HG03064 (cell line): ENCODE results near the gene ZBTB5.
A peak's percentile ranks its signal among the peaks of the same experiment; 100 is the strongest.
"Not testable (repeated sequence)": the region's sequence is repeated elsewhere in the genome, so short reads cannot be mapped to it uniquely, and the experiment has no call there.

Experiments
- ATAC-seq: cut with Tn5 transposase; IDR thresholded peaks from one replicate; pipeline ENCODE4 v1.9.1; 2021; ENCODE audit warnings: low read depth; ENCODE audit not compliant: unreplicated experiment

Gene ZBTB5, protein sequence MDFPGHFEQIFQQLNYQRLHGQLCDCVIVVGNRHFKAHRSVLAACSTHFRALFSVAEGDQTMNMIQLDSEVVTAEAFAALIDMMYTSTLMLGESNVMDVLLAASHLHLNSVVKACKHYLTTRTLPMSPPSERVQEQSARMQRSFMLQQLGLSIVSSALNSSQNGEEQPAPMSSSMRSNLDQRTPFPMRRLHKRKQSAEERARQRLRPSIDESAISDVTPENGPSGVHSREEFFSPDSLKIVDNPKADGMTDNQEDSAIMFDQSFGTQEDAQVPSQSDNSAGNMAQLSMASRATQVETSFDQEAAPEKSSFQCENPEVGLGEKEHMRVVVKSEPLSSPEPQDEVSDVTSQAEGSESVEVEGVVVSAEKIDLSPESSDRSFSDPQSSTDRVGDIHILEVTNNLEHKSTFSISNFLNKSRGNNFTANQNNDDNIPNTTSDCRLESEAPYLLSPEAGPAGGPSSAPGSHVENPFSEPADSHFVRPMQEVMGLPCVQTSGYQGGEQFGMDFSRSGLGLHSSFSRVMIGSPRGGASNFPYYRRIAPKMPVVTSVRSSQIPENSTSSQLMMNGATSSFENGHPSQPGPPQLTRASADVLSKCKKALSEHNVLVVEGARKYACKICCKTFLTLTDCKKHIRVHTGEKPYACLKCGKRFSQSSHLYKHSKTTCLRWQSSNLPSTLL

DNA sequence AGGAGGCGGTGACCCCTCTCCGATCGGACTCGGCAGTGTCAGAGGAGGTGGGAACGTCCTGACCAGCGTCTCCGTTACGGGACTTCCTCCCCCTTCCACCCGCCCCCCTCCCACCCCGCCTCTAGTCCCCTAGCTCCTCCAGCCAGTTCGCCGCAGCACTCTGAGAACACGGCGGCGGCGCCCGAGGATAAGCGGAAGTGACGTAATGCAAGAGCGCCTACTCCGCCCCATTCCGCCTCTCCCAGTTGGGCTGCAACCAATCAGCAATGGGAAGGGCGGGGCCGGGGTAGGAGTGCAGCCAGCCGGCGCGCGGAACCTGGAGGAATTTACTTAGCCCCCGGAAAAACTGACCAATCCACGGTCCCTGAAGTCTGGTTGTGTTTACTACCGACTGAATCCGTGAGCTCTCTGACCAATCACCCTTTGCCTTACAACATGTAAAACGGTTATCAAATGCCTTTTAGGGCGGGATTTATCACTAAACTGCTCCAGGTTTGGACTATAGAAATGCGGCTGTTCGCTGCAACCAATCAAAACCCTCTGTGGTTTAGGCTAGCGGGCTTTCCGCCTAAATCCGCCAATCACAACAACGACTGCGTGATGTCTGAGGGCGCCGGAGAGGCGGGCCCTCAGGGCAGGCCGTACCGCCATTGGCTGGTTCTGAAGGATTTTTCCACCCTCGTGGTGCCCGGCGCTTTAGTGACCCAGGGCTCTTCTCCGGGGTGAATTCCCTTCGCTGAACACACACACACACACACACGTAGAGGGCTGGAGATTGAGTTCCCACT lies at the start of gene ZBTB5:
Gene ZBTB5, minus strand, starts transcription at position 202 of the 788 bp plus-strand sequence. CDS start 22,899 bp downstream, outside the sequence.
- peak; percentile 76 for ATAC-seq

DNA sequence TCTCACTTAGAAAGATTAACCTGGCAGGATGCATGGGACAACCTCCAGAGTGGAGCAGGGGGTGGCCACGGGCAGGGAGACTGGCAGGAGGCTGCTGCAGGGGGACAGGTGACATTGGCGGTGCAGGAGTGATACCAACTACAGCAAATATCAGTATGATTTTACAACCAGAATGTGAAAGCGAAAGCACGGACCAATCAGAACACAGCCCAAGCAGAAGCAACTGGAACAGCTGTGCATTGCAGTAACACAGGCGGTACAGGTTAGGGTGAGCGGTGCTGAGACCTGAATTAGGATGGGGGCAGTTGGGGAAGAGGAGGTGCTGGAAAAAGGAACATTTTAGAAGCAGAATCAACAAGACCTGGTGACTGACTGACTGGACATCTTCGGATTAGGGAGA lies 49.7 kb upstream of the ZBTB5 start:
- ATAC-seq = no peak

DNA sequence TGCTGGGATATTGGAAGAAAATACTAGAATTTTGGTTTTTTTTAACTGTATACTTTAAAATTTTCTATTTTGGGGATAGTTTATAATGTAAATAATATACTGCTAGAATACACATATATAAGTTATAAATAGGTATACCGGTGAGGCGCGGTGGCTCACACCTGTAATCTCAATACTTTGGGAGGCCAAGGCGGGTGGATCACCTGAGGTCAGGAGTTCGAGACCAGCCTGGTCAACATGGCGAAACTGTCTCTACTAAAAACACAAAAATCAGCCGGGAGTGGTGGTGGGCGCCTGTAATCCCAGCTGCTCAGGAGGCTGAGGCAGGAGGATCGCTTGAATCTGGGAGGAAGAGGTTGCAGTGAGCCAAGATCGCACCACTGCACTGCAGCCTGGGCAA lies 49.2 kb upstream of the ZBTB5 start:
- ATAC-seq = not testable (repeated sequence)

DNA sequence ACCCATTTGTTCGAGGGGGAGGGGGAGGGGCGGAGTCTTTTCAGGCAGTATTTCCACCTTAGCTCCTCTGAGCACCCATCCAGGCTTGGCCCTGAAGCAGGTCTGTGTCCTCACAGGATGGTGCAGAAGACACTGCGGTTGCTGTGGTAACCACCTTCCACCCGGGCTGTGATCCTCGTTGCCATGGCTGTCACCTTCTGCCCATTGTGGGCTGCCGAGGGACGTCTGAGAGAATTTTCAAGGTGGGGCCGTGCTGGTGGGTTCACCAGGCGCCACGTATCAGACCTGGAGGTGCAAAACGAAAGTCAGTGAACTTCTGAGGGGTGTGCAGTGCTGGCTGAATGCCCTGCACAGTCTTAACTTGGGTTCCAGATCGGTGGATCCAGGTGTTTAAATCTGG lies 47.2 kb upstream of the ZBTB5 start:
- no peak for ATAC-seq

DNA sequence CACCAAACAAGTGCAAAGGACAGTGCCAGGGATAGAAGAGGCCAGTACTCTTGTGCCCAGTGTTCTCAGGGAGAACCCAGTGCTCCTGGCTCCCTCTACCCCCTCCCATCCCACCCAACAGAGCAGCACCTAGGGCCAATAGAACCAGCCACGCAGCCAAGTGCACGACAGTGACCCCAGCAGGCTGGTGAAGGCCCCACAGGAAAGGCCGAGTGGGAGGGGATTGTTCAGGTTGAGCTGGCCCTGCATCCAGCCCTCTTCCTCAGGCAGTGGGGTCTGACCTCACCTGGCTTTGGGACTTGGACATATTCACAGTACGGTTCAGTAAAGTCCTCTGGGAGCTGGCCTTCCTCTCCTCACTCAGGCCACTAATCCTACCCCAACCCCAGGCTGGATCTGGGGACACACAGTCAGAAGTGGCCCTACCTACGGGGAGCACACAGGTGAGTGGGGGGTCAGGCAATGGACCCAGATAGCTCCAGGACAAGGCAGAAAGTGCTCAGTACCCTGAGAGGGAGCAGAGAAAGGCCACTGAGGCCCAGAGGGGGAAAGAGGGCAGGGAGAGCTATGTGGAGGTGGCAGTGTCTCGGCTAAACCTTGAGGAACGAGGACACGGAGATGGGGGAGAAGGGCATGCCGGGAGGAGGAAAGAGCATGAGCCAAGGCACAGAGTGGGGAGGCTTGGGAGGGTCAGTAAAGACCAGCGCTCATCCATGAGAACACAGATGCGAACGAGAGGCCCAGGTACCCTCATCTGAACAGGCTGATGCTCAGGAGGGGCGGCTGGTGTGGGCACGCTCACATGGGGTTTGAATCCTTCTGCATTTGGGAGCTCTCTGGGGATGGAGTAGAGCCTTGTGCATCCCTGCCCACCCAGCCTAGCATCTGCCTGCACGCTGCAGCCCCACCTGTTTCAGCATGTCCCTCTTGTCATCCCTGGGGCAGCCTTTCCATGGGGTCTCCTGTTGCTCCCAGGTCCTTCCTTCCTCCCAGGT lies 46.1 kb upstream of the ZBTB5 start:
- no peak for ATAC-seq

DNA sequence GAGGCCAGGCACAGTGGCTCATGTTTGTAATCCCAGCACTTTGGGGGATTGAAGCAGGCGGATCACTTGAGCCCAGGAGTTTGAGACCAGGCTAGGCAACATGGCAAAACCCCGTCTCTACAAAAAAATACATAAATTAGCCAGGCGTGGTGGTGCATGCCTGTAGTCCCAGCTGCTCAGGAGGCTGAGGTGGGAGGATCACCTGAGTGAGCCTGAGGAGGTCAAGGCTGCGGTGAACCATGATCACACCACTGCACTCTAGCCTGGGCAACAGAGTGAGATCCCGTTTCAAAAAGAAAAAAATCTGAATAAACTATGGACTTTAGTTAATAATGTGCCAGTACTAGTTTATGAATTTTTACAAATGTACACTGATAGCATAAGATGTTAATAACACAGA lies 44.8 kb upstream of the ZBTB5 start:
- ATAC-seq = not testable (repeated sequence)

DNA sequence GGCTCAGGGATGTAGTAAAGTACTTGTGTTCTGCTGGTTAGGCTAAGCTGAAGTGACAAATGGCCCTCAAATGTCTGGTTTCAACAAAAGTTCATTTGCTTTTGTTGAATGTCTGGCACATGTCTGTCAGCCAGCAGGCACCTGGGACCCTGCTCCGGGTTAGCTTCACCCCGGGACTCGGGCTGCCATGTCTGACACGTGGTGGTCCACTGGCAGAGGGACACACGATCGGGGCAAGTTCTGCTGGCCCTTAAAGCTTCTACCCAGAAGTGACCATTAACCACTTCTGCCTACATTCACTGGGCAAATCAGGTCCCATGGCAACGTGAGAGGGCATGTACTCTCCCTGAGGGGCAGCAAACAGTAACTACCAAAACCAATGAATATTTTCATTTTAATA lies 44.3 kb upstream of the ZBTB5 start:
- no peak for ATAC-seq

DNA sequence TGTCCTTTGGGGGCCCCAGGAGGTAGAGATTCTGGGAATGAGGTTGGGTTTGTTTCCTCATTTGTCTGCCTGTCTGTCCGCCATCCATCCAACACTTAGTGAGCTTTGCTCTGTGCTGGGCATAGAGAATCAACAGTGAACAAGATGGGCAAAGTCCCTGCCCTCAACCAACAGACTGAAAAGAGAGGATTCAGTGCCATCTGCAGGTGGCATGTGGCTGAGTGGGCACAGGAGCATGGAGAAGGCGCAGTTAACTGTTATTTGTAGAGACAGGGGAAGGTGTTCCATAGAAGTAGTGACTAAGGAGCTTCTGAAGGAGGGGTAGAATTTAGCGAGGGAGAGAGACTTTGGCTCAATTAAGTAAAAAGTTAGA lies 43.6 kb upstream of the ZBTB5 start:
- no peak for ATAC-seq

DNA sequence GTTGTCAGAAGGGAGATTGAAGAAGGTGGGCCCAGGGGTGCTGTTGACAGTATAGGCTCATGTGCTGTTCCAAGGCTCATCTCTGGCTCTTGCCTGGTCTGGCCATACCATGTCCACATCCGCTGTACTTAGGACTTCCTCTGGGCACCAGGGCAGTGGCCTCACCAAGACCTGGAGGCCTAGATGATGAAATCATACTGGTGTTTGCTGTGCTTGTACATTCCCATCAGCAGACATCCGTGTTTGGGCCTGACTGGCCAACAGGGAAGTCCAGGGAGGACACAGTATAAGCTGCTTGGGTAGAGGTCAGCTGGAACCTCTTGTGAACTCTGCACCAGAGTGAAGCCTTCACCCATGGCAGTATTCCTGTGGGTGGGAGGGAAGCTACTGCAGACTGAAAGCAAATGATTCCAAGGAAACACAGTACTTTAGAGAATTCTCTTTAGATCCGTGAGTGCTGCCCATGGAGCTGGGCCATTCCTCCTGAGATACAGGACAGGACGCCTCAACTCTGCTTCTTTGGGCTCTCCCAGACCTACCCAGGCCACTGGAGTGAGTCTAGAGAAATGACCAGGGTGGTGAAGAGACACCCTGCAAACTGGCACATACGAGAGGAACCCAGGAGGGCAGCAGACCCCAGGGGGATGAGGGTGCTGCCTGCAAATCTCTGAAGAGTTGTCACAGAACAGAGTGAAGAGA lies 43.0 kb upstream of the ZBTB5 start:
- no peak for ATAC-seq

DNA sequence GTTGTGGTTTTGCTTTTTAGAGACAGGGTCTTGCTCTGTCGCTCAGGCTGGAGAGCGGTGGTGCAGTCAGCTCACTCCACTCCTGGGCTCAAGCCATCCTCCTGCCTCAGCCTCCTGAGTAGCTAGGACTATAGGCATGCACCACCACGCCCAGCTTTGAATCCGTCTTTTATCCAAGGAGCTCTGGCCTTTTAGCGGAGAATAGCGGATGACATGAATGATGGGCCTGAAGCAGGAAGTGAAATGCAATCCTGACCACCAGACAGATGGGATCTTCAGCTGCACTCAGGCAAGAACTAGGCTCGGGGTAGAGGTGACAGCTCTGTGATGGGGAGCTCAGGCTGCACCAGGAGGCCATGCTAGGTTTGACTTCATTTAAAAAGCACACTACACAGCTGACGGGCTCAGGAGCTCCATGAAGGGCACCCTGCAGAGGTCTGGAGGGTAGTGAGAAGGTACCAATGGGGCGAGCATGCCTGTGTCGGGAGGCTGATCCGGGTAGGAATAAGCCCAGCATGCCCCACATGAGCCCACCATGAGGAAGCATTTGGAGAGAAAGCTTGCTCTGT lies 42.4 kb upstream of the ZBTB5 start:
- ATAC-seq = no peak

DNA sequence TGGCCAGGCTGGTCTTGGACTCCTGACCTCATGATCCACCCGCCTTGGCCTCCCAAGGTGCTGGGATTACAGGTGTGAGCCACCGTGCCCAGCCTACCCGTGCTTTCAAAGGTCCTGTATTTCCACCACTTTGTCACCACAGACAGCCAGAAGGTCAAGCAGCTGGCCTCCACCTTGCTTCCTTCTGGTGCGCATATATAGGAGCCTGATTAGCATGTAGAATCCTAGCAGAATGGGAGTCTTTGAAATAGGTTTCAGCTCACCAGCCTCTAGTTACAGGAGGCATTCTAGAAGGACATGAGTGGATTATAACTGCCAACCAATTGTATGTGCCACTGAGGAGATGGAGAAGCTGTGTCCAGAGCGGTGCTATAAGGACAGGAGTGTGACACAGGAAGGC lies 39.4 kb upstream of the ZBTB5 start:
- ATAC-seq = no peak

DNA sequence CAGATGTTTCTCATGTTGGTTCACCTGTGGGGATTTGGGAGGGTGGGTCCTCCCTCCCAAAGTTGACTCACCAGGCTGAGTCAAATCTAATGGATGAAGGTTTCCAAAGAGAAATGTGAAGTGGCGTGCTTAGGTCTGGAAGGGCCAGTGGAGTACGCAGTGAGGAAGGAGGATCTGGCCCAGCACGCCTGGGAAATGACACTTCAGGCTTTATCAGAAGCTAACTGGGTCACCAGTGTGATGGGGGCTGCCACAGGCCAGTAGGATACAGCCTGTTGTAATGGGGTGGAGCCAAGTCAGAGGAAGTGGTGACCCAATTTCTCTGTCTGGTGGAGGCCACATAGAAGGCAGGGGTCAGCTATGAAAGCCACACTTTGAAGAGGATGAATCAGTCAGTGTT lies 38.5 kb upstream of the ZBTB5 start:
- no peak for ATAC-seq

DNA sequence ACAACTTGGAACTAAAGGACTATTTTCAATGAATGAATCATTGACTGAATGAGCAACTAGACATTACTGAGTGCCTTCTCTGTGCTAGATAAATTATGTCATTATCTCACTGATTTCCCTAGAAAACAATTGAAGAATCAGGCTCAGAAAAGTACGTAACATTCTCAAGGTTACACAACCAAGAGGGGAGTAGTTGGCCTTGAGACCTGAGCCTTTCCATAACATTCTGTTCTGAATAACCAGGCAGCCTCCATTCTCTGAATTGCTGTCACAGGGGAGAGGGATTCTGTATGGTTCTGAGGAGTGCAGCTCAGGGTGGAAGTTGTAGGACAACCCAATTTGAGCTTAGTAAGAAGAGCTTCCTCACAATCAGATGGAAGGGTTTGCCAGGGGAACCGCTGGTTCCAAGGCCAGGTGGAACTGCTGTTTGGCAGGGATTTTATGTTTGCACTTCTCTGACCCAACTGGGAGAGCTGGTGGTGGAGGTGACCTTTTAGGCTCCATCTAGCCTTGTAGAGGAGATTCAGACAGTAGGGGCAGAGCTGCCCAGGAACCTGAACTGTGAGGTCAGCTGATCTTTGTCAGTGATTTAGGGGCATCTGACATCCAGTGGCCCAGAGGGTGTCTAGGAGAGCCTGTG lies 36.8 kb upstream of the ZBTB5 start:
- ATAC-seq = no peak

DNA sequence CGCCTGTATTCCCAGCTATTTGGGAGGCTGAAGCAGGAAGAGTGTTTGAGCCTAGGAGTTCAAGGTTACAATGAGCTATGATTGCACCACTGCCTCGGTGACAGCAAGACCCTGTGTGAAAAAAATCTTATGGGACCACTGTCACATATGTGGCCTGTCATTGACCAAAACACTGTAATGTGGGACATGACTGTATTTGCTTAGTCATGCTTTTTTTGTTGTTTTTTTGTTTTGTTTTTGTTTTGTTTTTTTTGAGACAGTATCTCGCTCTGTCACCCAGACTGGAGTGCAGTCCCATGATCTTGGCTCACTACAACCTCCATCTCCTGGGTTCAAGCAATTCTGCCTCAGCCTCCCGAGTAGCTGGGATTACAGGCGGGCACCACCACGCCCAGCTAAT lies 34.0 kb upstream of the ZBTB5 start:
- ATAC-seq = no peak

DNA sequence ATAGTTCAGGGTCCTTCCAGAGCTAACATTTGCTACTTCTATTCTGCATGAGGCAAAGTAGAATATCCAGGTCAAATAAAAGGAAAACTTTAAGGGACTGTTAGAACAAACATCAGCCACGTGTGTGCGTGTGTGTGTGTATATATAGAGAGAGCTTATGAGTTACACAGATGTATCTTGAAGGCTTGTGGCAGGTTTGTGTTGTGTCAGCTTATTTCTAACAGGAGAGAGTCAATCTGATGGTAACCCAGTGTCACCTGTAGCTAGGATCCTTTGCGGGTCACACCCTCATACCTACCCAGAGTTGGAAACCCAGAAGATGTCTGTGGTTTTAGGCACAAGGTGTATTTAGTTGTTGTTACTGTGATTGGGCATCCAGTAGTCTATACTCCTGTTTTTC lies 33.2 kb upstream of the ZBTB5 start:
- no peak for ATAC-seq

DNA sequence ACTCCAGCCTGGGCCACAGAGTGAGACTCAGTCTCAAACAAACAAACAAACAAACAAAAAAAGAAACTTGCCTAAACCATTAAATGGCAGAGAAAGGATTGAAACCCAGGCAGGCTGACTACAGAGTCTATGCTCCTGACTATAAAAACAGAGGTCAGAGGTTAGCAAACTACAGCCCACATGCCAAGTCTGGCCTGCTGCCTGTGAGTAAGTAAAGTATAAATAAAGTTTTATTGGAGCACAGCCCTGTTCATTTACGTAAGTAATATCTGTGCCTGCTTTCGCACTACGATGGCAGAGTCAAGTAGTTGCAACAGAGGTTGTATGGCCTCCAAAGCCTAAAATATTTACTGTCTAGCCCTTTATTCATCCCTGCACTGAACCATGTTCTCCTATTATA lies 32.1 kb upstream of the ZBTB5 start:
- ATAC-seq = no peak

DNA sequence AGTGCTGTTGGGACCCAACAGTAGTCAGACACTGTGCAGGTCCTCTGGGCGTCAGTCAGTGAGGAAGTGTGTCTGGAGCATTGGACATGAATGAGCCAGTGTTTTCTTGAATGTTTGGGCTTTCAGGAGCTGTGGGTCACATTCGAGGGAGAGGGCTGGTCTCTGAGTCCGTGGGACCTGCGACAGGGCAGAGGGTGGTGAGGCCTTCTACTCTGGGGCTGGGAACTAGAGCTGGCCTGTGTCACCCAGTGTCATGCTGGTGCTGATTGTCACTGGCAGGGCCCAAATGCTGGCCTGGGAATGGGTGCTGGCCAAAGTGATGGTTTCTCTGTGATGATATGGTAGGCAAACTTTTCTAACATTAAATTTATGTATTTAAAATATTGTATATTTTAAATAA lies 30.8 kb upstream of the ZBTB5 start:
- ATAC-seq = no peak

DNA sequence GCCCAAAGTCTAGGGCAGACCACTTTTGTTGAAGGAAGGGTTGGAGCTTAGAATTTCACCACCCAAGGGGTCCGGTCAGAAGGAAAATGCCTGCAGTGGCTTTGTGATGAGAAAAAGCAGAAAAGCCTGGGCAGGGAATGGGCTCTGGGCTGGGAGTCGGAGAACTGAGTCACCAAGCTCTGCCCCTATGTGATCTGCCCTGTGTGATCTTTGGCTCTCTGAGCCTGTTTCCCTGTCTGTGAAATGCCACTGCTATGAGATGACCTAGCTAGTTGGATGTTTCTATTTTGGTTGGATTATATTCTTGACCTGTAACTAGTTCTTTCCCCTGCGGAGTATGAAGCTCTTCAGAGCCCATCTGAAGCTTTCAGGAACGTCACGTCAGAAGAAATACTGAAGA lies 30.3 kb upstream of the ZBTB5 start:
- ATAC-seq = no peak

DNA sequence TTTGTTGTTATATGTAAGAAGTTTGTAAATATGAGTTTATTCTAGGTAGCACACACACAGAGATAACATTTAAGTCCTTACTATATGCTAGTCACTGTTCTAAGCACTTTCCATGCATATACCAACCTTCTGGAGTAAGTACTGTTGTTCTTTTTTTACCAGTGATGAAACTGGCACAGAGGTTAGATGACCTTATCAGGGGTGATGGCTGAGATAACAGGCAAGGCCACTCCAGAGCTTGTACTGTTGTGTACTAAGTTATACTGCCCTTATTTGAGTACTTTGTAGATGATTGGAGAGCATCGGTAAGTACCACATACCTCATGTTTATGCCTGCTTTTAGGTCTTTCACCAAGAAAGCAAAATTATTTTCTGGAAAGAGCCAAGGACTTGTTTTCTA lies 26.7 kb upstream of the ZBTB5 start:
- ATAC-seq = no peak
